LNCaP clone FGC (cell line): ENCODE results near the gene SCUBE2.

ENCODE experiments used
- DNase-seq: peaks from one replicate; pipeline ENCODE4 v3.0.0-alpha.2; 2011; ENCODE audit warnings: low read depth
- H3K4me3 ChIP-seq: 2 replicates; pipeline ENCODE4 v1.5.1; 2011; ENCODE audit warnings: mild to moderate bottlenecking, low read depth, low read length, control low read depth
- CTCF ChIP-seq: IDR thresholded peaks from 2 replicates; pipeline ENCODE4 v1.5.1; 2012; ENCODE audit warnings: mild to moderate bottlenecking; ENCODE audit not compliant: control insufficient read depth, insufficient read depth; ENCODE audit errors: extremely low read depth

SCUBE2 gene

GRCh38 chr11:9057007-9057406 lies 34.4 kb downstream of the SCUBE2 start:
- H3K4me3 ChIP-seq: no peak overlapping the region
- no peak for TF ChIP-seq CTCF
- peak; percentile 86 for DNase-seq

- no peak overlapping the region for H3K4me3 ChIP-seq
- DNase-seq: no peak
- TF ChIP-seq CTCF: no peak
These were observed 34.9 kb downstream of the SCUBE2 start for GRCh38 chr11:9056467-9056866.

GRCh38 chr11:9053316-9054035 lies 37.9 kb downstream of the SCUBE2 start:
- H3K4me3 ChIP-seq: no peak overlapping the region
- no peak for TF ChIP-seq CTCF
- DNase-seq: no peak

GRCh38 chr11:9052316-9052715 lies 39.1 kb downstream of the SCUBE2 start:
- no peak overlapping the region for H3K4me3 ChIP-seq
- TF ChIP-seq CTCF: no peak
- DNase-seq: no peak

- DNase-seq: no peak
- H3K4me3 ChIP-seq: no peak overlapping the region
- TF ChIP-seq CTCF: no peak
These were observed 41.4 kb downstream of the SCUBE2 start for GRCh38 chr11:9049959-9050358.

GRCh38 chr11:9047964-9048523 lies 43.4 kb downstream of the SCUBE2 start:
- TF ChIP-seq CTCF: no peak
- H3K4me3 ChIP-seq: no peak overlapping the region
- DNase-seq: peak; percentile 67

- no peak for TF ChIP-seq CTCF
- no peak for DNase-seq
- H3K4me3 ChIP-seq: no peak overlapping the region
These were observed 44.9 kb downstream of the SCUBE2 start for GRCh38 chr11:9046481-9046880.
